A673 (cell line): ENCODE measurements around the gene CENPL. TPM values are rescaled to one million over a fixed set of nuclear protein-coding genes. Genes with fewer than 3 reads are reported as not detected.

Experiments used
- BruUV-seq: library from RNA; stranded (reverse); fragments of 400-500 nt; replicated peaks from 2 replicates; lab custom pipeline; 2021; lab: Mats Ljungman, UMichigan
- CTCF ChIA-PET: fragments of 300-600 bp; sonication (Branson Sonifier 250); formaldehyde crosslinking; loops from one replicate; lab custom pipeline; 2022; ENCODE audit warnings: antibody characterized with exemption; lab: Charles Lee
- POLR2A ChIA-PET: fragments of 300-600 bp; sonication (Branson Sonifier 250); formaldehyde crosslinking; loops from one replicate; lab custom pipeline; 2022; ENCODE audit warnings: antibody characterized with exemption; ENCODE audit not compliant: low non-redundant PET; lab: Charles Lee
- DNase-seq: peaks from one replicate; pipeline ENCODE4 v3.0.0-alpha.2; 2015; ENCODE audit warnings: low spot score
- H3K27ac ChIP-seq: fragments of 200-600 bp; sonication (generic); 2 replicates; pipeline ENCODE4 v1.5.1; 2016; ENCODE audit warnings: mixed run types, low read depth, mild to moderate bottlenecking, mixed read lengths, antibody characterized with exemption, low read length; ENCODE audit not compliant: poor library complexity, severe bottlenecking
- H3K27me3 ChIP-seq: fragments of 200-600 bp; sonication (generic); replicated peaks from 2 replicates; pipeline ENCODE4 v1.6.1; 2017; ENCODE audit warnings: mixed run types, low read depth, mild to moderate bottlenecking, mixed read lengths, antibody characterized with exemption, low read length; ENCODE audit not compliant: insufficient read depth, poor library complexity
- H3K36me3 ChIP-seq: fragments of 200-600 bp; sonication (generic); 2 replicates; pipeline ENCODE4 v1.6.1; 2016; ENCODE audit warnings: mixed run types, mild to moderate bottlenecking, mixed read lengths, antibody characterized with exemption, low read length; ENCODE audit not compliant: insufficient read depth, poor library complexity, severe bottlenecking
- H3K4me1 ChIP-seq: fragments of 200-600 bp; sonication (generic); 2 replicates; pipeline ENCODE4 v1.6.1; 2017; ENCODE audit warnings: mixed run types, mild to moderate bottlenecking, mixed read lengths, antibody characterized with exemption, low read length; ENCODE audit not compliant: insufficient read depth, poor library complexity, severe bottlenecking
- H3K4me3 ChIP-seq: fragments of 200-600 bp; sonication (generic); 2 replicates; pipeline ENCODE4 v1.5.1; 2016; ENCODE audit warnings: low read depth, mixed run types, mild to moderate bottlenecking, mixed read lengths, low read length; ENCODE audit not compliant: poor library complexity, severe bottlenecking
- H3K9me3 ChIP-seq: fragments of 200-600 bp; sonication (generic); 2 replicates; pipeline ENCODE4 v1.6.1; 2016; ENCODE audit warnings: mixed run types, low read depth, mild to moderate bottlenecking, mixed read lengths, antibody characterized with exemption, low read length; ENCODE audit not compliant: poor library complexity, severe bottlenecking
- EZH2 ChIP-seq: fragments of 200-600 bp; sonication (generic); IDR thresholded peaks from 2 replicates; pipeline ENCODE4 v1.6.1; 2017; ENCODE audit warnings: borderline replicate concordance, low read depth, mild to moderate bottlenecking, mixed read lengths, antibody characterized with exemption, low read length; ENCODE audit not compliant: poor library complexity, severe bottlenecking
- intact Hi-C: fragments of 100-400 bp; cut with micrococcal nuclease; formaldehyde crosslinking; loops from one replicate; pipeline ENCODE4 v1.10.0; 2022; ENCODE audit not compliant: unreplicated experiment
- total RNA-seq: library from RNA; stranded (reverse); gene quantifications from 2 replicates; pipeline ENCODE4 v1.2.3, GENCODE V29; 2021
- TF ChIP-seq, protein P1 (sequence below): fragments of 300-800, 200-600 bp; sonication (generic); conservative IDR thresholded peaks from 2 replicates; pipeline ENCODE4 v1.5.1; 2017; ENCODE audit warnings: low read depth, mild to moderate bottlenecking, antibody characterized with exemption, low read length, moderate library complexity, mixed read lengths

Gene CENPL
- total RNA-seq, 1 experiment from 2014 or later = 34.3 TPM

DNA sequence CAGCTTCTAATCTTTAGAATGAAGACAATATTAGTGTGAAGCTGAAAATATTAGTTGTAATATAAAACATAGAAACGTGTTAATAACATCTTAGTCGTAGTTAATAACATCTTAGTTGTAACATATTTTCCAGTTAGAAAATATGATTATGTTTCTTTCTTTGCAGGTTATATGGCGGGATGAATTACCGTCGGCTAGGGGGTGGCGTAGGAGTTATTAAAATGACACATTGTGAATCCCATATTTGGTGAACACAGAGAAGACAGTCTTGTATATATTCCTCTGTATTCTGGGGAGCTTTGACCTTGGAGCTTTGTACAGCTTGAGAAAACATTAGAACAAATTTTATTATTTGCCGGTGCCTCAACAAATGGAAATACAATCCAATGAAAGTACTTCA lies 39.7 kb downstream of the CENPL start:
- Histone ChIP-seq H3K4me1 (no peaks in the 10 kb centered on the region), H3K27me3 (no peaks in the 10 kb centered on the region), H3K27ac (no peak overlapping the region), H3K36me3 (peaks cover 15% of the 10 kb centered on the region), H3K9me3 (no peaks in the 10 kb centered on the region), H3K4me3 (no peak overlapping the region)
- DNase-seq = no peak
- no TSS peak for BruUV-seq
- TF ChIP-seq, protein P1, sequence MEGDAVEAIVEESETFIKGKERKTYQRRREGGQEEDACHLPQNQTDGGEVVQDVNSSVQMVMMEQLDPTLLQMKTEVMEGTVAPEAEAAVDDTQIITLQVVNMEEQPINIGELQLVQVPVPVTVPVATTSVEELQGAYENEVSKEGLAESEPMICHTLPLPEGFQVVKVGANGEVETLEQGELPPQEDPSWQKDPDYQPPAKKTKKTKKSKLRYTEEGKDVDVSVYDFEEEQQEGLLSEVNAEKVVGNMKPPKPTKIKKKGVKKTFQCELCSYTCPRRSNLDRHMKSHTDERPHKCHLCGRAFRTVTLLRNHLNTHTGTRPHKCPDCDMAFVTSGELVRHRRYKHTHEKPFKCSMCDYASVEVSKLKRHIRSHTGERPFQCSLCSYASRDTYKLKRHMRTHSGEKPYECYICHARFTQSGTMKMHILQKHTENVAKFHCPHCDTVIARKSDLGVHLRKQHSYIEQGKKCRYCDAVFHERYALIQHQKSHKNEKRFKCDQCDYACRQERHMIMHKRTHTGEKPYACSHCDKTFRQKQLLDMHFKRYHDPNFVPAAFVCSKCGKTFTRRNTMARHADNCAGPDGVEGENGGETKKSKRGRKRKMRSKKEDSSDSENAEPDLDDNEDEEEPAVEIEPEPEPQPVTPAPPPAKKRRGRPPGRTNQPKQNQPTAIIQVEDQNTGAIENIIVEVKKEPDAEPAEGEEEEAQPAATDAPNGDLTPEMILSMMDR = no peak
- no peak for TF ChIP-seq EZH2
- POLR2A ChIA-PET = no interaction called here
- CTCF ChIA-PET = interaction anchor here (0.6 kb wide), 1 partner anchor 434 kb away, joined by 4 read pairs; no protein-coding TSS in a partner anchor
- intact Hi-C loops = no loop called here

DNA sequence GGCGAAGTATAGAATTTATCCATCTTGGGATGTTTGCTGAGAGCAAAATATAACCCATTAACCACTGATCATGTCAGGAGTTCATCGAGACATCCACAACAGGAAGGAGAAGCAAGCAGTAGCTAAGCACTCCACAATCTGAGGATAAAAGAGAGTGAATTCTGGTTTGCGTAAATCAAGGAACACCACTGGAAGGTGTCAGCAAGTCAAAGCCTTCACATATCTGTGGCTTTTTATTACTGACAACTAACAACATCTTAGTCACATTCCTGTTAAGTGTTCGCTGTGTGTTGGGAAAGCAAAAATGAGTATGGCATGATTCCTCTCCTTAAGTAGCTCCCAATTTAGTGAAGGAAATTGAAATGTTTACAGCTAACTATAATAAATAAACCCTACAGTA lies 44.7 kb downstream of the CENPL start:
- no peaks in the 10 kb centered on the region for H3K9me3 ChIP-seq
- no peaks in the 10 kb centered on the region for H3K4me1 ChIP-seq
- TF ChIP-seq, protein P1 = no peak
- no peak for TF ChIP-seq EZH2
- no peak for DNase-seq
- H3K27me3 ChIP-seq = no peaks in the 10 kb centered on the region
- no peak overlapping the region for H3K4me3 ChIP-seq
- H3K36me3 ChIP-seq = peaks cover 11% of the 10 kb centered on the region
- ChIA-PET POLR2A (interaction anchor here (0.8 kb wide), 1 partner anchor 222 kb away, joined by 5 read pairs; no protein-coding TSS in a partner anchor), CTCF (no interaction called here)
- no TSS peak for BruUV-seq
- intact Hi-C loops = no loop called here
- H3K27ac ChIP-seq = no peak overlapping the region

DNA sequence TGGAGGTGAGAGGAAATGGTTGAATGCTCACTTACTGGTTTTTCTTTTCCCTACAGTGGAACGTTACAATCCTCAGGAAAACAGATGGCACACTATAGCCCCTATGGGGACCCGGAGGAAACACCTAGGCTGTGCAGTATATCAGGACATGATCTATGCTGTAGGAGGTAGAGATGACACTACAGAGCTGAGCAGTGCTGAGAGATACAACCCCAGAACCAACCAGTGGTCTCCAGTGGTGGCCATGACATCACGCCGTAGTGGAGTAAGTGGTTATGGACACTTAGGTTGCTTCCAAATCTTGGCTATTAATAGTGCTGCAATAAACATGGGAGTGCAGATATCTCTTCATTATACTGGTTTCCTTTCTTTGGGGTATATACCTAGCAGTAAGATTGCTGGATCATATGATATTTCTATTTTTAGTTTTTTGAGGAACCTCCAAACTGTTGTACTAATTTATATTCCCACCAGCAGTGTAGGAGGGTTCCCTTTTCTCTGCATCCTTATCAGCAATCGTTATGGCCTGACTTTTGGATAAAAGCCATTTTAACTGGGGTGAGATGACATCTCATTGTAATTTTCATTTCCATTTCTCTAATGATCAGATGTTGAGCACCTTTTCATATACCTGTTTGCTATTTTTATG lies 49.0 kb downstream of the CENPL start:
- no TSS peak for BruUV-seq
- Histone ChIP-seq H3K4me3 (no peak overlapping the region), H3K27me3 (no peaks in the 10 kb centered on the region), H3K36me3 (peaks cover 6% of the 10 kb centered on the region), H3K4me1 (no peaks in the 10 kb centered on the region), H3K9me3 (no peaks in the 10 kb centered on the region), H3K27ac (no peak overlapping the region)
- no peak for DNase-seq
- TF ChIP-seq, protein P1 = no peak
- TF ChIP-seq EZH2 = no peak
- ChIA-PET CTCF (no interaction called here), POLR2A (no interaction called here)
- intact Hi-C loops = no loop called here
